C1 segment of cervical spinal cord (tissue), 14 donors: ENCODE results near the gene IFT122.
A peak's percentile ranks its signal among the peaks of the same experiment; 100 is the strongest.

Experiments
- DNase-seq, 14 donors: peaks; one replicate each; lab custom pipeline; 2025; lab: John Stamatoyannopoulos, UW

Gene IFT122

DNA sequence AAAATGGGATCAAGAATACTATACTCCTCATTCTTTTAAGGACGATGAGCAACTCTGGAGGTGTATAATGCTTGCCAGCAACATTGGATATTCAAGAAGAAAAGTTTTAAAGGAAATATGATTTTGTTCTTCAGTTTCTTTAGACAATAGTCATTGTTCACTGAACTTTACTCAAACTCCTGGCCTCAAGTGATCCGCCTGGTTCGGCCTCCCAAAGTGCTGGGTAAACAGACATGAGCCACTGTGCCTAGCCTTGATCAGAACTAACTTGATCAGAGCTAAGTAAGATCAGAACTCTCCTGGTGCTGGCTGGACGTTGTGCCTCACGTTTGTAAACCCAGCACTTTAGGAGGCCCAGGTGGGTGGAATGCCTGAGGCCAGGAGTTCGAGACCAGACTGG lies 24.2 kb upstream of the IFT122 start:
- DNase-seq: no peak

DNA sequence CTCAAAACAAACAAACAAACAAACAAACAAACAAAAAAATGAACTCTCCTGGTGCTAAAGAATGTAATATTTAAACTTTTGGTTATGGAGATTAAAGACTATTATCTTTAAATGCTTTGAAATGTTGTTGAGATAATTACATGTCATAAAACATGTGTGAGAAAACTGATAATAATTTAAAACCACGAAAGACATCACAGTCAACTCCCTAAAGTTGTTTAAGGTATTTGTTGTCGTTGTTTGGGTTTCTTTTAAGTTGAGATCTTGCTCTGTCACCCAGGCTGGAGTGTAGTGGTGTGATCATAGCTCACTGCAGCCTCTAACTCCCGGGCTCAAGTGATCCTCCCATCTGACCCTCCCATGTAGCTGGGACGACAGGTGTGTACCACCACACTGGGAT lies 23.6 kb upstream of the IFT122 start:
- no peak for DNase-seq

- no peak for DNase-seq
Measured at GRCh38 chr3:129417326-129417725, 22.7 kb upstream of the IFT122 start.

DNA sequence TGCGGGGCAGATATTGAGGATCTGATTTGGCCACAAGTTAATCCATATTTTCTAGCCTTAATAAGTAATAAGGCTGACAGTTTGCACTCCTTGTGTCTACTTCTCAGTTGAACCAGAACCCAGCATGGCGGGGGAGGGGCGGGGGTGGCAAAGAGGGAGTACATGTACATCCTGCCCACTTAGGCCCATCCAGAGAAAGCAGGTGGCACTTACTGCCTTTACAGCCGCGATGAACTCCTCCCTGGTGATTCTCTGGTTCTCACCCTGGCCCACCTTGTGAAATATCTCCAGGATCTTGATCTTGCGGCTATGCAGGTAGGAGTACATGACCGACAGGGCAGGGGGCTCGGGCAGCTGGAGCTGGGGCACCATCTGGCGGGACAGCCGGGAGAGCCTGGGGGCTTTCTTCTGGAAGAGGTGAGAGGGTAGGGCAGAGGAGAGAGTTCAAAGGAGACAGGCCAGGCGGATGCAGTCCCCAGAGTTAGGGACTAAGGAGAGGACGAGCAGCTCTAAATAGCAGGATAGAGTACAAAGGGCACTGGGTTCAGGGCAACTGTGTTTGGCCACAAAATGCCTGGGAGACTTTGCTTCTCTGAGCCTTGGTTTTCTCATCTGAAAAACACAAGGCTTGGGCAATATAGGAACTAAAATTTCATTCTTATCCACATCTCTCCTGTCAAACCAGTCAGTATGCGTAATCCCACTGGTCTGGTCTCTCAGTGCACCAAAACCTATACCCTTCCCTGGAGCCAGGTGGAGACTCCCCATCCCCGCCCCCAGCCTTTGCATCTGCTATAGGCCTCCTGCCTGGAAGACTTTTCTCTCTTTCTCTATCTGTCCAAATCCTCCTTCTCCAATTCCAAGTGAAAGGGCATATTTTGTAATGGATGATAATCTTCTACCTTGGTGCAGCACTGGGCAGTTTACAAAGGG lies 21.7 kb upstream of the IFT122 start:
- DNase-seq: no peak

GRCh38 chr3:129419476-129419875 lies 20.5 kb upstream of the IFT122 start:
- no peak for DNase-seq

DNA sequence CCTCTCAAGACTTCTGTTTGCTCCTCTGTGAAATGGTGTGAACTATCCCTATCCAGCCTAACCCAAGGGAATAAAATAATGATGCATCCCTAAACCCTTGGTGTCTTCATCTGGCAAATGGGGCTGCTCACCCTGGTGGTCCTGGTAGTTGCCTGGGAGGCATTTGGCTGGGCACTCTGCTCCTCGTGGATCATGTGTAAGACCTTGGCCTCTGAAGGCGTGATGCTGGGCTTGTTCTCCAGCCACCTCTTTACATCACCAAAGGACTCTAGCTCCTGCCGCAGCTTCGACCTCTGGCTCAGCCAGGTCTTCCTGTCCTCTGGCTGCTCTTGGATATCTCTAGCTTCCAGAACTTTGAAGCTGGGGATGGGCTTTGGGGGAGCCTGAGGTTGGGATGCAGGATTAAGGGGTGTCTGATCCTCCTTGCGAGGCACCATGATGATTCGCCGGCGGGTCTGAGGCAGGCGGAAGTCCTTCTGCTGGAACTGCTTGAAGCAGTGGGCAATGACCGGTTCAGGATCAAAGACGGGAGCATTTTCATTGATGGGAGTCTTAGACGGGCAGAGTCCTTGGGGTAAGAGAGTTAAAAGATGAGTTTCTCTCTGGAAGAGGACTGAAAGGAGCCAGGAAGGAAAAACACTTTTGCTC lies 18.7 kb upstream of the IFT122 start:
- DNase-seq: no peak

GRCh38 chr3:129421988-129422745 lies 17.9 kb upstream of the IFT122 start:
- no peak for DNase-seq

DNA sequence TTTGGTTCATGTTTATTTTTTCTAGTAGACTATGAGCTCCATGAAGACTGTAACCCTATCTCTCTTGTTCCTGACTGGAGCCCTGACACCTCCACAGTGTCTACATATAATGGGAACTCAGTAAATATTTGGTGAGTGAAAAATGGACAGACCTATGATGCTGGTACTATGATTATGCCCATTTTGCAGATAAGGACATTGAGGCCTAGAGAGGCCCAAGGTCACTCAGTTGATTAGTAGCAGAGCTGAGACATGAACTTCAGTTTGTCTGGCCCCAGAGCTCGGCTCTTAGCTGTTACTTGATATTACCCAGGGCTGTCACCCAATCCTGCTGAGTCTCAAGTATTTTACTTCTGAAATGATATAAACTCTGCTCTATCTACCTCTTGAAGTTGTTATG lies 17.1 kb upstream of the IFT122 start:
- no peak for DNase-seq

DNA sequence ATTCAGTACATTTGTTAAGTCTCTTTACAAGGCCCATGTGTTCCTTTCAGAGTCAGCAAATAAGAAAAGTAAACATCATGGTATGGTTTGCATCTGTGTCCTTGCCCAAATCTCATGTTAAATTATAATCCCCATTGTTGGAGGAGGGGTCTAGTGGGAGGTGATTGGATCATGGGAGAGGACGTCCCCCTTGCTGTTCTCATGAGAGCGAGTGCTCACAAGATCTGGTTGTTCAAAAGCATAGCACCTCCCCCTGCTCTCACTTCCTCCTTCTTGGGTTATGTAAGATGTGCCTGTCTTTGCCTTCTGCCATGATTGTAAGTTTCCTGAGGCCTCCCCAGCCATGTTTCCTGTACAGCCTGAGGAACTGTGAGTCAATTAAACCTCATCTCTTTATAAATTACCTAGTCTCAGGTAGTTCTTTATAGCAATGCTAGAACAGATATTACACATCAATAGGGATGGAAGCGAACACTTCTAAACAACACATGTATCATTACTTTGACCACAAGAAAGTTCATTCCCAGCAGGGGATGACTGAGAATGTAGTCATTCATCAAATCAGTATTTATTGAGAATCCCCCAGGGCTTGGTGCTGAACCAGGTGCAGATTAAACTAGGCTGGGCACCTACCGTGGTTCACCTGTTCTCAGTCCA lies 15.7 kb upstream of the IFT122 start:
- DNase-seq: no peak

- no peak for DNase-seq
Measured at GRCh38 chr3:129425213-129425612, 14.8 kb upstream of the IFT122 start.

DNA sequence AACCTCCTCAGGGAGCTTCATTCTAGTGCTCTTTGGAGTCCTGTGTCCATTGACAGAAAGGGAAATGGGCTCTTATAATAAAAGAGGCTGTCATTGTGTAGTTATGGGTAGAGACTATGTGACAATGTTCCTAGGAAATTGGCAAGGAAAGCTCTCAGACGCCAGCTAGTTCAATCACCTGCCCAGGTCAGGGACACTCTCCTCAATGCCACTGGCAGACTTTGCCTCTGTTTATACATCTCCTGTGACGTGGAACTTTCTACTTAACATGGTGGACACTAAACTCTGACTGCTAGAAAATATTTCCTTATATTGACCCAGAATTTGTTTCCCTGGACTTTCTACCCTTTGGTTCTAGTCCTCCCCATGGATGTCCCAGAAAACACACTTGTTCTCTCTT lies 14.4 kb upstream of the IFT122 start:
- DNase-seq: no peak

DNA sequence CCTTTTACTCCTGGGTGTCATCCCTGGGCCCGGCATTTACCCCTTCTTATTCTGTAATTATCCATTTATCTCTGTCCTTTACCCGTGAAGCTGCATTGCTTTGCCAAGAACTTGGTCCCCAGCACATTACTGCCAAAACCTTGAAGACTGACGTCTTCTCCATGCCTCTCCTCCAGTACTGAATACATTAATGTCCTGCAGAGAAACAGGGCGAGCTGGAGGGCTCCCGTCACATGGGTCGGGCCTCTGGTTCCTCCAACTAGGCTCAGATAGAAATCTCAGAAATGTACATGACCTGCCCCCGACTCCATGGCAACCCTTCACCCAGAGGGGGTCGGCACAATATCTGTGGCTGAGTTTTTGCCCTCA lies 12.0 kb upstream of the IFT122 start:
- no peak for DNase-seq

DNA sequence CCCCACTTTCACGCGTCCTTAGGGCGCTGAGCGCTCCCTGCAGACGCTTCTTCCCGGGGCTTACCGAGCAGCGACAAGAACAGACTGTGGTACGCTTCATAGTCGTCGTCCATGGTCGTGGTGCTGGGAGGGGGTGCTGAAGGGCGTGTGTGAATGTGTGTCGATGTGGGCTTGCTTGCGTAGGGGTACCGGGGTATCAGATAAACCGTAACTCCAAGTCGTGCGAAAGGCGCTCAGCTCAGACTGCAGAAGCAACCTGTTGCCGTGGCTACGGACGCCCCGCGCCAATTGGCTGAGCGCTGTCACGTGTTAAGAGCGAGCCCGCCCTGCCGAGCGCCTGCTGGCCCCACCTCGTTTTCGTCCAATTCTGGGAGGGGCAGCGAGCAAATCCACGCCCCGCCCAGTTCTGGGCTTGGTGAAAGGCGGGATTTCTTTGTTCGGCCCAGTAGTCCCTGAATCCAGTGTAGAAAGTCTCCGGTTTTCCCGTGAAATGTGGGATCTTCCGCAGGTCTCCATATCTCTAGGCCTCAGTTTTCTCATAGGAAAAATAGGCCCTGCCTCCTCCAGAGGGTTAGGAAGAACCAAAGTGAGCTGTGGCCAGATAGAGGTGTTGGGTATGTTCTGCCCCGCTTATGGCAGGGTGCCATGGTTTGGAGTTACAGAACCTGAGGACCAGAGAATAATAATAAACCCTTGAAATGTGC lies 11.5 kb upstream of the IFT122 start, which contains the start of gene EFCAB12:
Gene EFCAB12 (minus strand): TSS at position 261 of the 704 bp plus-strand sequence. CDS start 148 bp downstream, at position 113.
- DNase-seq: peak; percentile 60 to 92 (median 88)

DNA sequence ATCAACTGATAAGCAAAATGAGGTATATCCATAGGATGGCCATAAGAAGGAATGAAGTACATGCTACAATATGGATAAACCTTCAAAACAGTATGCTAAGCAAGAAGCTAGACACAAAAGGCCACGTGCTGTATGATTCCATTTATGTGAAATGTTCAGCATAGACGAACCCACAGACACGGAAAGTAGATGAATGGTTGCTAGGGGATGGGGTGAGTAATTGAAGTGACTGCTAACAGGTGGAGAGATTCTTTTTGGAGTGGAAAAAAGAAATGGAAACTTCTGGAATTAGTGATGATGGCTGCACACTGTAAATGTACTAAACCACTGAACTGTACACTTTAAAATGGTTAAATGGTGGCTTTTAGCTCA lies 11.0 kb upstream of the IFT122 start:
- DNase-seq: no peak

DNA sequence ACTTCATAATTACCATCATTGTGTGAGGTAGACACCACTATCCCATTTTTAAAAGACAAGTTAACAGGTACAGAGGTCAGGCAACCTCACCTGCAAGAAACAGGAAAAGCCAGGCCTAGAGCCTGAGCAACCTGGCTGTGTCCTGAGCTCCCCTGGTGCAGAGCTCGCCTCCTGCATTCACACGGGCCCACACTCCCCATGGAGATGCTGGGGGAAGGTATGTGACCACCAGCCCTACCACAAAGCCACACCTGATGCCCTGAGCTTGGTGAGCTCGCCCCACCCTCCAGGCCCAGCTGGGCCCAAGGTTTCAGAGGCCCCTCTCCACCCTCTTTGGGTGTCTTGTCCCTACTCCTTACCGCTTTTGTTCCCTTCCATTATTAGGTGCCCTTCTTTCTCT lies 10.4 kb upstream of the IFT122 start:
- no peak for DNase-seq

DNA sequence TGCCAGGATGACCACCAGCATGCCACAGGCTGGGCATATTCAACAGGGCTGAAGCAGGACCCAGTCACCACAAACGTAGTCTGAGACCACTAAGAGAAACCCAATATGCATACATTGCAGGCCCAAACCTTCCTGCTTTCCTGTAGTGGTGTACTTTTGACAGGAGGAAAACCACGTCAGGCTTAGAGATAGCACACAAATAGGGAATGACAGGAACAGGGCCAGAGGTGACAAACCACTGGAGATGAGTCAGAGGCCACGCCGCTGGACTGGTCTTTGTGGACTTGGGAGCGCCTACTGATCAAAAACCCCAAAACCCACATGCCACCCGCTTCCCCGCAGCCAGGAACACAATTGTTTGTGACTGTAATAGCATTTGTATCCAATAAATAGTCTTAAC lies 8.0 kb upstream of the IFT122 start:
- no peak for DNase-seq

- no peak for DNase-seq
Measured at GRCh38 chr3:129432671-129433070, 7.4 kb upstream of the IFT122 start.

DNA sequence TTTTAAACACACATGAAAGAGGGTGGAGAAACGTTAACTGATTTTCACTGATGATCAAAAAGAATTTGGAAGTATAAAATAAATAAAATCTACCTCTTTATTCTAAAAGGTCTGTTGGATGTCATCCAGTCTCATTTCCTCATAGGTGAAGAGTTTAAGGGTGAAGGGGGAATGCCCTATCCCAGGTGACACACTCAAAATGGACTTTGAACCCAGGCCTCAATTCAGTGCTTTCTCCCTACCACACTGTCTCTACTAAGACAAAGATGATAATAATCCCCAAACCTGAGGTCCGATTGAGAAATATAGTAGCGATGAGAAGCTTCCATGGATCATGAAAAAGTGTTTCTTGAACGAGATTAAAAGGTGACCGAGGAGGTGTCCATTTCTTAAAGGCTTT lies 6.5 kb upstream of the IFT122 start:
- DNase-seq: no peak

GRCh38 chr3:129434140-129434539 lies 5.9 kb upstream of the IFT122 start:
- DNase-seq: no peak

DNA sequence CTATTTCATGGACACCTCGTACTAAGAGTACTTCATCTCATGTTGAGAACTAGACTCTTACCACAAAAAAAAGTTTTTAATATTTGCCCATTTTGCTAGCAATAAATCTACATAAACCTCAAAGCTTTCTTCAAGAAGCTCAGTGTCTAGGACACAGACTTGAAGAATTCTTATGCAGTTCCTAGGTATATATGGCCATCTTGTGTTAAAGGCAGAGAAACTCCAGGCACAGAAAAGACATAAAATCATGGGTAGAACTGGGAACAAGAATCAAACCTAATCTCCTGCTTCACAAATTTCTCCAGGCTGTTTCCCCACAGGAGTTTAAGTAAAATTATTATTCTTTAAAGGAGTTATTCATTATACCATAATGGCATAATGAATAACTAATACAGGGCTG lies 4.7 kb upstream of the IFT122 start:
- DNase-seq: no peak

GRCh38 chr3:129439226-129439816 lies 703 bp upstream of the IFT122 start:
- no peak for DNase-seq
